Measurements from ENCODE around the gene OLFML3.

Gene OLFML3

DNA sequence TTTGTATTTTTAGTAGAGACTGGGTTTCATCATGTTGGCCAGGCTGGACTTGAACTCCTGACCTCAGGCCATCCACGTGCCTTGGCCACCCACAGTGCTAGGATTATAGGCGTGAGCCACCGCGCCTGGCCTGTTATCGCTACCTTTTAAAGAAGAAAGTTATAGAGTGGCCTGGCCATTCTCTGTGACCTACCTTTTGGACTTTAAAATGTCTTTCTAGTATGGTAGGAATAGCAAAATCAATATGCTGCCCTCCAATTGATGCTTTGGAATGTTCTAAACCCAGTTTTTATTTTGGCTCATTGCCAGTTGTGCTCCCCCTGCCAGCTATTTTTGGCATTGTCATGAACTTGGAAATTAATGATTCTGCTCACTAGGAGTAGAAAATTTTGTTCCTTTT is 30.3 kb upstream of the OLFML3 start:
- DNase-seq: no peak

DNA sequence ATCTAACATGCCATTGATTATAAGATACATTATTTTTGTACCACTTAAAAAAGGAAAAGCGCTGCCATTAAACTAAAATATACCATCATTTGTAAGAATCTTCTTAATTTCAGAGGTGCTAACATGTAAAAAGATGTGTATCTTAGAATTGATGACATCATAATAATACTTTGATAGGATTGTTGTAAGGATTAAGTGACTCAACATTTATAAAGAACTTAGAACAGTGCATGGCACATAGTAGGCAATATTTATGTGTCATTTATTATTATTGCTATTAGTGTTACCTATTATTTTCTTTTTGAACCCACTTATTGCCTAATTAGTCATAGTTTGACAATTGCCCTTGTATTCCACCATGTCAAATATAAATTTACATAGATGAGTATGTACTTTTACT is 28.4 kb upstream of the OLFML3 start:
- DNase-seq: no peak

DNA sequence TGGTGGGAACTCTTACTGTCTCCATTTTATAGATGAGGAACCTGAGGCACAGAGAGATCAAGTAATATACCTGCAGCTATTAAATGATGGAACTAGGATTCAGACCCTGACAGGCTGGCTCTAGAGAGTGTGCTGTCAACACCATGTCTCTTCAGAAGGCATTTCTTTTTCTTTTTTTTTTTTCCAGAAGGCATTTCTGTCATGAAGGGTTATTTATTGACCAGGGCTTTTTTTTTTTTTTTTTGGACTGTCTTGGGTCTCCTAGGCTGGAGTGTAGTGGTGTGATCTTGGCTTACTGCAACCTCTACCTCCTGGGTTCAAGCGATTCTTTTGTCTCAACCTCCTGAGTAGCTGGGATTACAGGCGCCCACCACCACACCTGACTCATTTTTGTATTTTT is 27.6 kb upstream of the OLFML3 start:
- no peak for DNase-seq

DNA sequence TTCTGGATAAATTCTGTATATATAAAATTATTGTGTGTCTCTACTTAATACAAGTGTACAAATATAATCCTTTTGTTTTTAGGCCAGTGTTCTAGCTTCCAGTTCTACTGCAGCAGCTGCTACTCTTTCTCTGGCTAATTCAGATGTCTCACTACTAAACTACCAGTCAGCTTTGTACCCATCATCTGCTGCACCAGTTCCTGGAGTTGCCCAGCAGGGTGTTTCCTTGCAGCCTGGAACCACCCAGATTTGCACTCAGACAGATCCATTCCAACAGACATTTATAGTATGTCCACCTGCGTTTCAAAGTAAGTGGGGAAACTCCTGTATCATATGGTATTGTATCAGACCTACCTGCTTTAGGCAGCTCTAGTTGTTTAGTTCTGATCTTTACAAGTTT is 21.3 kb upstream of the OLFML3 start:
- no peak for DNase-seq

DNA sequence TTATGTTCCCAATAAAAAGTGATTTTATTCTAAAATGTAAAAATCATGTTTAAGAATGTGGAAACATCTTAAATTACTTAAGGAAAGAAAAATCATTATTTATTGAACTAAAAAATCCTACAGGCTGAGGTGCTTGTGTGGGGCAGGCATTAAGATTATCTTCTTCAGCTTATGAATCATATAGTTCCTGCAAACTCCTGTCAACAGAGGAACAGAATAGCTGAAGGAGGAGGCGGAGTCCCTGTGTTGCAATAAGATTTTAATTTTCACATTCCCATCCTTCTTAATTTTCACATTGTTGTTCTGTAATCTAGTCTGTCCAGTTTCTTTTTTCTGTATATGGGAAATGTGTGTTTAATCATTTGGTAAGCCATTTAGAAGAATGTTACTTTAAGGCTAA is 20.6 kb upstream of the OLFML3 start:
- DNase-seq: no peak

DNA sequence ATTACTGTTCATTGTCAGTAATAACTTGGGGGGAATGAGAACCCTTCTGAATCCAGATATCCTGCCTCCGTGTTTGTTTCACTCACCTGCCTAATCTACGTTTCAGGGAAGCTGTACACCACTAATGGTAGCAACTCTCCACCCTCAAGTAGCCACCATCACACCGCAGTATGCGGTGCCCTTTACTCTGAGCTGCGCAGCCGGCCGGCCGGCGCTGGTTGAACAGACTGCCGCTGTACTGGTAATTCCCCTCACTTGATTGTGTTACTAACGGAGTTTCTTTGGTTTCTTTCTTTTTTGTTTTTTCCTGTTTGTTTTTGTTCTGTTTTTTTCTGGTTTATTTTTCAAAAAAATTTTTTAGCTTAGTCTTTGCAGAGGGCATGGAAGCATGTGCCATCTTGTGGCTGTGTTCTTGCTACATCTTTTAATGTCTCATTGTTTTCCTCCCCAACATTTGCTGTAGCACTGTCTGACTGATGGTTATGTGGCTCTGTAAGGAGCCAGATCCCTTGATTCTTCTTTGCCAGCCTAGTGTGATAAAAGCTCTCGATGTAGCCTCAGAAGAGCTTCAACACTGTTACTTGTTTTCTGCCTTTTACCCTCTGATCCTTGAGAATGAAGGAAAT is 15.9 kb upstream of the OLFML3 start:
- DNase-seq: no peak

DNA sequence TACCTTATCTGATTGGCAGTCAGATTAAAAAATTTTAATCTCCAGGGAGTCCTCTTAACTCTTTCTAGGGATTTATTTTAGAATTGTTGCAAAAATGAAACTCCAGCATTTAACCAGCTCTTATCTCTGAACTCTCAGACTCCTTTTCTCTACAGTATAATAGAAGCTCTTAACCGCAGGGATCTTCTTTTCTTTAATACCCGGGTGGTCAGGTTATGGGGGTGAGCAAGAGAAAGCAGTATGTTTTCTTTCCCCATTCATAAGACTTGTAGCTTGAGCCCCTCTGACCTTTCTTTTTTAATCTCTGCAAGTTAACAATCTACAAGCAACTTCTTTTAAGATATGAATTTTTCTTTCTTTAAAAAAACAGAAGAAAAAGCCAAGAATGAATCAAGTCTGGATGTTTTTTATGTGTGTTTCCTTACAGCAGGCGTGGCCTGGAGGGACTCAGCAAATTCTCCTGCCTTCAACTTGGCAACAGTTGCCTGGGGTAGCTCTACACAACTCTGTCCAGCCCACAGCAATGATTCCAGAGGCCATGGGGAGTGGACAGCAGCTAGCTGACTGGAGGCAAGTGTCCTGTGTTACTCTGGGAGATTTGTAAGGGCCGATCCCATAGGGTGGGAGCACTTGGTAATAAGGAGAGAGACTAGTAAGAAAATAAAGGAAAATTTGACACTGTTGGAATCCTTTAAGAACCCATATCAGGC is 13.4 kb upstream of the OLFML3 start:
- DNase-seq: no peak

DNA sequence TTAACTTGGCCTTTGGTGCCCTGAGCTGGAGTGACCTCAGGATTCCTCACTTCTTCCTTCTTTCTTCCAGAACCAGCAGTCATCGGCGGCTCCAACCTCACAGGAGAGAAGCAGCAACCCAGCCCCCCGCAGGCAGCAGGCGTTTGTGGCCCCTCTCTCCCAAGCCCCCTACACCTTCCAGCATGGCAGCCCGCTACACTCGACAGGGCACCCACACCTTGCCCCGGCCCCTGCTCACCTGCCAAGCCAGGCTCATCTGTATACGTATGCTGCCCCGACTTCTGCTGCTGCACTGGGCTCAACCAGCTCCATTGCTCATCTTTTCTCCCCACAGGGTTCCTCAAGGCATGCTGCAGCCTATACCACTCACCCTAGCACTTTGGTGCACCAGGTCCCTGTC is 6.3 kb upstream of the OLFML3 start:
- no peak for DNase-seq

DNA sequence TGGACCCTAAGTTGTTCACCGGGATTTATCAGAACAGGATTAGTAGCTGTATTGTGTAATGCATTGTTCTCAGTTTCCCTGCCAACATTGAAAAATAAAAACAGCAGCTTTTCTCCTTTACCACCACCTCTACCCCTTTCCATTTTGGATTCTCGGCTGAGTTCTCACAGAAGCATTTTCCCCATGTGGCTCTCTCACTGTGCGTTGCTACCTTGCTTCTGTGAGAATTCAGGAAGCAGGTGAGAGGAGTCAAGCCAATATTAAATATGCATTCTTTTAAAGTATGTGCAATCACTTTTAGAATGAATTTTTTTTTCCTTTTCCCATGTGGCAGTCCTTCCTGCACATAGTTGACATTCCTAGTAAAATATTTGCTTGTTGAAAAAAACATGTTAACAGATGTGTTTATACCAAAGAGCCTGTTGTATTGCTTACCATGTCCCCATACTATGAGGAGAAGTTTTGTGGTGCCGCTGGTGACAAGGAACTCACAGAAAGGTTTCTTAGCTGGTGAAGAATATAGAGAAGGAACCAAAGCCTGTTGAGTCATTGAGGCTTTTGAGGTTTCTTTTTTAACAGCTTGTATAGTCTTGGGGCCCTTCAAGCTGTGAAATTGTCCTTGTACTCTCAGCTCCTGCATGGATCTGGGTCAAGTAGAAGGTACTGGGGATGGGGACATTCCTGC is 3.9 kb upstream of the OLFML3 start:
- no peak for DNase-seq

DNA sequence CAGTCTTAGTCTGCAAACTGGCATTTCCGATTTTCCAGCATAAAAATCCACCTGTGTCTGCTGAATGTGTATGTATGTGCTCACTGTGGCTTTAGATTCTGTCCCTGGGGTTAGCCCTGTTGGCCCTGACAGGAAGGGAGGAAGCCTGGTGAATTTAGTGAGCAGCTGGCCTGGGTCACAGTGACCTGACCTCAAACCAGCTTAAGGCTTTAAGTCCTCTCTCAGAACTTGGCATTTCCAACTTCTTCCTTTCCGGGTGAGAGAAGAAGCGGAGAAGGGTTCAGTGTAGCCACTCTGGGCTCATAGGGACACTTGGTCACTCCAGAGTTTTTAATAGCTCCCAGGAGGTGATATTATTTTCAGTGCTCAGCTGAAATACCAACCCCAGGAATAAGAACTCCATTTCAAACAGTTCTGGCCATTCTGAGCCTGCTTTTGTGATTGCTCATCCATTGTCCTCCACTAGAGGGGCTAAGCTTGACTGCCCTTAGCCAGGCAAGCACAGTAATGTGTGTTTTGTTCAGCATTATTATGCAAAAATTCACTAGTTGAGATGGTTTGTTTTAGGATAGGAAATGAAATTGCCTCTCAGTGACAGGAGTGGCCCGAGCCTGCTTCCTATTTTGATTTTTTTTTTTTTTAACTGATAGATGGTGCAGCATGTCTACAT is 2.5 kb upstream of the OLFML3 start:
- no peak for DNase-seq

DNA sequence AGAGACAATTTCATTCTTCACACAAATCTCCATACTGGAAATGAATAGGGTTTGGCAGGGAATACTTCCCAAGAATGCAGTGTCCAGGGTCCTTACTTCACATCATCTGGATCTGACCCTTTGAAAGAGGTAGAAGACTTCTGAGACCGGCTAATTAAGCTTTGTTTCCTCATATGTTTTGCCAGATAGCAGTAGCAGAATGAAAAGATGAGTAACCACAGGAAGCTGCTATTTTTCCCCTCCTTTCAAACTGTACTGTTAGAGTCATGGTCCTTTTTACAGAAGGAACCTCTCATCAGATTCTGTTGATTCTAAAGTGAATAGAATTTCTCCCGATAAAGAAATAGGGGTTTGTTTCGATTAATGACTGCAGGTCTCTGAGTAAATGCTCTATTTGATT is 1.4 kb upstream of the OLFML3 start:
- DNase-seq: no peak

DNA sequence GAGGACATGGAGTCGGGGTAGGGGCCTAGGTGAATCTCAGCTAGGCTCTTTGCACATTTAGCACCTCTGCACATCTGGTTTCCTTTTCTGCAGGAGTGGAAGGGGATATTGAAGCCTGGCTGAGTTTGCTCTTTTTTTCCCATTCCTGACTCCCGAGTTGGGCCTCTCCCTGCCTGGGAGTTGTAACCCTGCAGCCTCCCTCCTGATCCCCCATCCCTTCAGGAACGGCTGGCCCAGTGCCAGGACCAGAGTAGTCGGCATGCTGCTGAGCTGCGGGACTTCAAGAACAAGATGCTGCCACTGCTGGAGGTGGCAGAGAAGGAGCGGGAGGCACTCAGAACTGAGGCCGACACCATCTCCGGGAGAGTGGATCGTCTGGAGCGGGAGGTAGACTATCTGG is 836 bp downstream of the OLFML3 start:
- no peak for DNase-seq

DNA sequence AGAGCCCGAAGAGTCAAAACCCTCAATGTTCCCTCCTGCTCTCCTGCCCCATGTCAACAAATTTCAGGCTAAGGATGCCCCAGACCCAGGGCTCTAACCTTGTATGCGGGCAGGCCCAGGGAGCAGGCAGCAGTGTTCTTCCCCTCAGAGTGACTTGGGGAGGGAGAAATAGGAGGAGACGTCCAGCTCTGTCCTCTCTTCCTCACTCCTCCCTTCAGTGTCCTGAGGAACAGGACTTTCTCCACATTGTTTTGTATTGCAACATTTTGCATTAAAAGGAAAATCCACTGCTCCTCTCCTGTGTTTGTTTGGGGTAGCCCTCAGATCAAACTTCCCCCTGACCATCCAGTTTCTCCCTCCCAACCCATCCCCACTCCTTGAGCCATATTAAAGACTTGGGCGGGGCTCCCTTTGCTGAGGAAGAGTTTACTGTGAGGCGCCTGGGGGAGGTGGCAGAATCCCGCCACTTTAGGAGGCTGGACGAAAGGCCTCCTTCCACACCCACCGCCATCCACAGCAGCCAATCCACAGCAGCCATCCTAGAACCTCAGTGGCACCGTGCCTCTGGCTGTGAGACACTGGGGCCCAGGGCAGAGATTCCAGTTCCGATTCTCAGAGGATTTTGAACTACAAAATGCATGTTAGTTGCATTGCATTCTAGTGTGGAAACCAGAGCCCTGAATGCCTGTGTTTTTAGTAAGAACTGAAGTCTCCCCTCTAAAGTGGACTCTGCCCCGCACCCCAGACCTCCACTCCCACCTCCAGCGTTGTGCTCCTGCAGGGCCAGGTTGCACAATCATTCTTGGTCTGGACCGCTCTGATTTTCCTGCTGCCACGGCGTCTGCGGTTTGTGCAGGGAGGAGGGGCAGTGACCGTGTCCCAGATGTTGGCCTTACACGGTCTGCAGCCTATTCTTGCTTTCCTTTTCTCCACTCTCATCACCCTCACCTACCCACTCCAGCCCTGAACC is 3.0 kb downstream of the OLFML3 start:
- no peak for DNase-seq

DNA sequence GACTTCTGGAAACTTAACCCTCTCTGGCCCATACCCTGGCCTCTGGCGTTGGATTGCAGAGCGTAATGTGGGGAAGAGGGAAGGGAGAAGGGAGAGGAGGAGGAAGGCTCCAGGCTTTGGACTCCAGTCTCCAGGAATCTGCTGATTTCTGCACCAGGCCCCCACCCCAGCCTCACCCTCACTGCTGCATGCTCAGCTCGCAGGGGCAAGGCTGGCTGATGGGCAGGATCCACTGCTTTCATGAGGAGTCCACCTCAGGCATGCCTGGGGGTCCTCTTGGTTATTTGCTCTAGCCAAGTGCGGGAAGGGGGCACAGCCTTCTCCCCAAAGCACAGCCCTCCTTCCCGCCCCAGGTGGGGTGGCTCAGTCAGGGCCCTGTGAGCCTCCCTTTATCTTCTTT is 3.7 kb downstream of the OLFML3 start:
- no peak for DNase-seq

DNA sequence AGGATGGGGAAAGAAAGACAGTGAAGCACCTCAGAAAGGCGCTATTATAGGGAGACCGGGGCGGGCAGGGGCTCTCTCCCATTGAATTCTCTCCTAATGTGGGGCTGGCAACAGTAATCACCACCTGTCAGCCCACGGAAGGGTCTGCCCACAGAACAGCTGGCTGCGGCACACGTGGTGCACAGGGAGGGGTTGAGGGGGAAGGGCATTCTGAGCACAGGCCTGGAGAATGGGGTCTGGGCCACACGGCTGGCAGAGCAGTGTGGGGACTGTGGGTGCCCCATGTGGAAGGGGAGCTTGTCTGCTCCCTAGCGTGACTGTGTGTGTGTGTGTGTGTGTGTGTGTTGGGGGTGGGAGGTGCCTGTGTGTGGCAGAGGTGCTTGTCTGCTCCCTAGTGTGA is 4.1 kb downstream of the OLFML3 start:
- no peak for DNase-seq

DNA sequence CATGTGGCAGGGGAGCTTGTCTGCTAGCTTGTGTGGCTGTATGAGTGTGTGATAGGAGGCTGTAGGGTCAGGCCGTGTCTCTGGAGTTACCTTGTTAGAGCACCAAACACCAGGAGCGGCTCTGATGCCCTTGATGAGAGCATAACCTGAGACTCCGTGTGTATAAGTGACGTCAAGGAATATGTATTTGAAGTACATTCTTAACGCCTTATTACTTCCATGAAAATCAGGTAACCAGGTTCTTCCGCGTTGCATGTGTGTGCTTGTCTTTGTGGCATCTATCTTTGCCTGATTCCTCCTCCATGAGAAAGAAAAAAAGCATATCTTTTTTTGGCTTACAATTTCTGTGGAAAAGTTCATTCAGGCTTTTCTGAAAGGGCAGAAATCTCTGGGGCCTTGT is 4.6 kb downstream of the OLFML3 start:
- no peak for DNase-seq

DNA sequence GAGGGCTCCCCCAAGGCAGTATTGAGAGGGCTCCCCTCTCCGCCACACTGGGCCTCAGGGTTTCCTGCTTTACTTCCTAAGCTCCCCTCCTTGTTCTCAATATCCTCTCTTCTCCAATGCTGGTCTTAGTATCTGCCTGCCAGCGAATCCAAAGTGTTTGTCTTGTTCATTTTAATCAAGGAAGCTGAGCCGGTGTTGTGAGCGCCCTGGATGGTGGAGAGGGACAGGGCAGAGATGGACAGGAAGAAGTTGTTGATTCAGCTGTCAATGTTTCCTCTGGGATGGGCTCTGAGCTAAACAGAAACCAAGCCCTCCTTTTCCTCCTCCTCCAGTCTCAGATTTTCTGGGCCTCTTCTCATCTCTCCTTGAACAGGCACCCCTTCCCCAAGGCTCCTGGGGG is 5.4 kb downstream of the OLFML3 start:
- DNase-seq: no peak

DNA sequence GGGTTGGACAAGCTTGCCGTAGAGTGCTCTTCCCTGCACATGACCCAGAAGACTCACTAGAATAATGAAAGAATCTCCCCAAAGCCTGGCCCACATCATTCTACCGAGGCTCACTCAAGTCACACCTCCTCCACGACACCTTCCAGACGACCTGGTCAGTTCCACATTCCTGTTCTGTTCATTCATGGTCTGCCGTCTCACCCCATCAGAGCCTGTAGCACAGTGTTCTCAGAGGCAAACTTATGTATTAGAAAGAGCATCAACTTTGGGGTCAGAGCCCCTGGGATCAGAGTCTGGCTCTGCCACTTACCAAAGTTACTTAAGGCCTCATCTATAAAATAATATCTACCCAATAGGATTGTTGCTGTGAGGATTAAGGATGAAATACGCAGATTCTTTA is 7.5 kb downstream of the OLFML3 start:
- no peak for DNase-seq

DNA sequence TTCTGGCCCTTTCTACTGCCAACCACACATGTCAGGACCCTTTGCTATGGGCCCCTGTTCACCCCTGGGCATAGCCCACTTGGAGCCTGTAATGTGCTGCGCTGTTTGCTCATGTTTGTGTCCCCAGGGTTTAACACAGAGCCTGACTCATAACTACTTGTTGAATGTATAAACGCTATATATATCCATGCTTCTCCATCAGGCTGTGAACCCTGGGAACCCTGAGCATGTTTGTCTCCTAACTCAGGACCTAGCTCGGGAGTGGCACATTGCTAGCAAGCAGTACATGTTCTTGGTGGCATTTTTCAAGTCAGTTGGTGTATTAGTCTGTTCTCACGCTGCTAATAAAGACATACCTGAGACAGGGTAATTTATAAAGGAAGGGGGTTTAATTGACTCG is 8.0 kb downstream of the OLFML3 start:
- DNase-seq: no peak

DNA sequence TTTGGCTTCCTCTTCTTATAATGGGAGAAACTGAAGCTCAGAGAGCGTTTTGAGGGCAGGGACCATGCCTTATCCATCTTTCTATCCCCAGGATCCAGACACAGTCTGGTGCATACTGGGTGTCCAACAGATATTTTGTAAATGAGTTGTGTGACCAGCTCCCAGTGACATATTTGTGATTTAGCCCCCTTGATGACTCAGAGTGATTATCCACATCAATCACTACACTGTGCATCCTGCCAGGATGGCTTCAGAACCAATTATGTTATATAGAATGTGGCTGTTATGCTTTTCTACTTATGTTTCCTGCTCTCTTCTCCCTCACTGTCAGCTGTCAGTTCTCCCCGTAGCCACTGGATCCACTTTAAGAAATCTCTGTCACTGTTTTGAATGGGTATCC is 11.3 kb downstream of the OLFML3 start:
- DNase-seq: no peak

DNA sequence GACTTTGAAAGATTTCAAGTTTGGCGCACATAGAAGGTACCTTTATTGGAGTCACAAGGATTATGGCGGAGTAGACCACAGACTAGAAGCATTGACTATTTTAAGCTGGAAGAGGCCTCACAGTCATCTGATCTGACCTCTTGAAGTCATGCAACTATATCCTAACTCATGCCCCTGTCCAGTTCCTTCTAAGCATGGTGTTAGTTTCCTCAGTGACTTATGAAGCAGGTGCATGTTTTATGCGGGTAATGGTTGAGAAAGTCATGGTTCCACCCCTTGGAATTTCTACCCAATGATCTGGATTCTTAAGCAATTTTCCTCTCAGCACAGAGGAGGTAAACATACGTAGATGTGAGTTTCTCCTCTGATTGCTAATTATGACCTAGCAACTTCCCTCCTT is 11.7 kb downstream of the OLFML3 start:
- DNase-seq: no peak

DNA sequence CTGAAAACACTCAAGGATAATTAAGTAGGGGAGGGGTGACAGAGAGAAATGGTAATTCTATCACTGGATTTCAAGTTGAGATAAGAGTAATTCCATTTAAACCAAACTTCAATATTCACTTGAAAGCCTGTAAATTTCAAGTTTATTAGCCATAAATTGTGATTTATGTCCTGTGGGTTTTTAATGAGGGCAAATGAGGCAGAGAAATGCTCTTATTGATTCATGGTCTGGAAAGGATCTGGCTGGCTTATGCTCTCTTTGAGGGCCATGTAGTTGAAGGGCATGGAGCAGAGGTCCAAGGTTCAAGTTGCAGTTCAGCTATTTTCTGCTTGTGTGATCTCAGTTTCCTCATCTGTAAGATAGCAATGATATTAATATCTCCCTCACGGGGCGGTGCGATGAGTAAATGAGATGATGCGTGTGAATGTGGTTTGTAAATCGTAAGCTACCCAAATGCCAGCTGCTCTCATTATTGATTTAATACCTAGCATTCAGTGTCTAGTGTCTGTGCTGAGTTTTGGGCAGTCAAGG is 12.3 kb downstream of the OLFML3 start:
- DNase-seq: no peak

DNA sequence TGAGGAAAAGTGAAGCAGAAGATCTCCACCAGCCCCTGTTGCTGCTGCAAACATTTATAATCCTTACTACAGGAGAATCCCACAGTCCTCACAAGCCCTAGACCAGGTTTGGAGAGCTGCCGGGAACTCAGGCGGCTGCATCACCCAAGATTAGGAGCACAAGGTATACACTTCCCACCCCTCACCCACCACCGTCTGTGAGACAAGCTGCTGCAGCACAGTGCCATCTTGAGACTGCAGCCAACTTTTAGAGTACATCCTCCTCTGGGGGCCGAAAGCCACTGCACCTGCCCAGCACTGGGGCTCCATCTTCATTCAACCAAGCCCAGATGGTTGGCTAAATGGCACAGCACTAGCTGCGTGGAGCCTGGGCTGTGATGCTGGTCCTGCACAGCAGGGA is 13.8 kb downstream of the OLFML3 start:
- DNase-seq: no peak
